SK-N-MC (cell line): ENCODE measurements around the gene HSPA1B.
"Not testable (repeated sequence)": the region's sequence is repeated elsewhere in the genome, so short reads cannot be mapped to it uniquely, and the experiment has no call there.

Experiments
- DNase-seq: peaks from one replicate; pipeline ENCODE4 v3.0.0-alpha.2; 2011; ENCODE audit warnings: low read depth, low spot score
- H3K27ac ChIP-seq: fragments of 200-600 bp; sonication (generic); 2 replicates; pipeline ENCODE4 v1.5.1; 2016; ENCODE audit warnings: mixed run types
- H3K36me3 ChIP-seq: fragments of 200-600 bp; sonication (generic); 2 replicates; pipeline ENCODE4 v1.6.1; 2017; ENCODE audit warnings: antibody characterized with exemption, low read length, mixed read lengths; ENCODE audit not compliant: insufficient read depth
- H3K4me3 ChIP-seq: fragments of 200-600 bp; sonication (generic); 2 replicates; pipeline ENCODE4 v1.5.1; 2016
- H3K9ac ChIP-seq: fragments of 200-600 bp; sonication (generic); 2 replicates; pipeline ENCODE4 v1.8.0; 2017; ENCODE audit warnings: mixed run types, mixed read lengths; ENCODE audit not compliant: insufficient read length
- H3K9me3 ChIP-seq: fragments of 200-600 bp; sonication (generic); 2 replicates; pipeline ENCODE4 v1.6.1; 2017; ENCODE audit warnings: low read depth, mild to moderate bottlenecking, antibody characterized with exemption, low read length, moderate library complexity, mixed read lengths
- EZH2 ChIP-seq: fragments of 200-600 bp; sonication (generic); IDR thresholded peaks from one replicate; pipeline ENCODE4 v1.6.1; 2017; ENCODE audit warnings: antibody characterized with exemption
- FOXP2 ChIP-seq: optimal IDR thresholded peaks from 2 replicates; pipeline ENCODE3; 2011; ENCODE audit warnings: mild to moderate bottlenecking, moderate library complexity; ENCODE audit not compliant: insufficient read depth; ENCODE audit errors: extremely low read length, control extremely low read depth
- POLR2AphosphoS5 ChIP-seq: IDR thresholded peaks from 2 replicates; pipeline ENCODE4 v1.6.1; 2012; ENCODE audit warnings: mild to moderate bottlenecking, low read depth, low read length, borderline replicate concordance

The HSPA1B gene

DNA sequence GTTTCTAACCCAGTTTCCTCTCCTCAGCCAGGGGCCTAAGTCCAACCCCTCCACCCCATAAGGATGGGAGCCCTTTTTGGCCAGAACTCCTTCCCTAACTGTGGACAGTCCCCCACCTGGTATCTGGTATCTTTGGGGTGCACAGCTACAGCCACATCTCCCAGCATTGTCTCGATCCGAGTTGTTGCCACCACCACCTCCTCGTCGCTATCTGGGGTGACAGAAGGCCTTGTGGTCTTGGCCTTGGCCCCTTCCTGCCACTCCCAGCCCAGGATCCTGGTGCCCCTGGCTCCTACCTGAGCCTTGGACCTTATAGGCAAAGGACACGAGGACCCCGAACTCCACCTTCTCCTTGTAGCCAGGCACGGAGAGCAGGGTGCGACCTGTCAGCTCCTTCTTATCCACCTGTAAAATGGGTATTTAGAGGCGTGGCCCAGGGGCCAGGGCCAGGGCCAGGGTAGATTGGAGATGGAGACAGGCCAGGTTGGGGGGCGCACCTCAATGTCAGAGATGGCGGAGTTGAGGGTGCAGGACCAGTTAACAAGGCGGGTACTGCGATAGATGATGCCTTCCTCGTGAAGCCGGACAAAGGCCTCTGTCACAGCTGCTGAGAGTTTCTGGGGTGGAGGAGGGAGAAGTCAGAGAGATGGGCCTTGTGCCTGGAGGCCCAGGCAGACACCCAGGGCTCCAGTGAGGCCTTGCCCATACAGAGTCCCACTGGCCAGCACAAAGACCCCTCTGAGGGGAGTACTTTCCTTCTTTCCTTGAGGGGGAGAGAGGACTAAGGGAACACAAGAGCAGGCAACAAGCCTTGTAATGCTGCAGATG is 43.2 kb upstream of the HSPA1B start:
- no peak overlapping the region for H3K27ac ChIP-seq
- no peak for DNase-seq
- TF ChIP-seq POLR2AphosphoS5 (no peak), EZH2 (no peak), FOXP2 (no peak)
- H3K36me3 ChIP-seq = peaks cover 77% of the 10 kb centered on the region
- H3K9ac ChIP-seq = no peak overlapping the region
- H3K9me3 ChIP-seq = no peaks in the 10 kb centered on the region
- no peak overlapping the region for H3K4me3 ChIP-seq

DNA sequence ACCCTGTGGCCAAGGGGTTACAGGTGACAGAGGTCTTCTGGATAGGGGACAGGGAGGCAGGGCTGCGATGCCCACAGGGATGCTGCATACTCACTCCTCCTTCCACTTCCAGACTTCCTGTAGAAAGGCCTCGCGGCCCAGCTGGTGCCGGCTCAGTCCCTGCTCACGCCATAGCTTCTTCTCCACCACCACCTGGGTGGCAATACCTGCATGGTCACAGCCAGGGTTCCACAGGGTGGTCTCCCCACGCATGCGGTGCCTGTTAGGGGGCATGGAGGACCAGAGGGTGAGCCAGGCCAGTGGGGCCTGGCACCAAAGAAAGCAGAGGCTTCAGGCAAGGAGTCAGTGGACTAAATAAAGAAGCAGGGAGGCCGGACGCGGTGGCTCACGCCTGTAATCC is 42.1 kb upstream of the HSPA1B start:
- Histone ChIP-seq H3K36me3 (peaks cover 75% of the 10 kb centered on the region), H3K27ac (no peak overlapping the region)

DNA sequence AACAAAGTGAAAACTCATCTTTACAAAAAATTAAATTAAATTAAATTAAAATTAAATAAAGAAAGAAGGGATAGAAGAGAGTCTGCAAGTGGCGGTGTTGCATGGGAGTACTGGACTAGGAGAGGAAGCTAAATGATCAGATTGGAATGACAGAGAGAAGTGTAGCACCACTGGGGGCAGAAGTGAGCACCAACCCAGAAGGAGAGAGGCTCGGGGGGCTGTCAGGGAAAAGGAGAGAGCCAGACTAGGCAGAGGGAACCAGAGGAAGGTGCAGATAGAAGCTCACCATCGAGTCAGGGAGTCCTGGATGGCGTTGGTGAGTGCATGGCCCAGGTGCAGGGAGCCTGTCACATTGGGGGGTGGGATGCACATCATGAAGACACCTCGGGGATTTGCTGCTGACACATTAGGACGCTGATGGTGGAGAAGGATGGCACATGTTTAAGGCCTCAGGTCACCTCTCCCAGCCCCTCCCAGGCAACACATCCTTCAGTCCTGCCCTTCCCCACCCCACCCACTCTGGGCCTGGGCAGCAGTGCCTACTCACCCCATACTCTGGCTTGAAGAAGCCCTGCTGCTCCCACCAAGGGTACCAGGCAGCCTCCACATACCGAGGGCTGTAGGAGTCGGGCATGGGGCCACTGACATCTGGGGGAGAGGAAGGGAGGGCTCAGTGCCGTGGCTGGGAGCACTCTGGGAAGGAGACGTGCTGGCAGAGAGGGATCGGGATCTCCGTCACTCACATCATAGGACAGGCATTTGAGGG is 36.0 kb upstream of the HSPA1B start:
- no peak overlapping the region for H3K4me3 ChIP-seq
- no peak for DNase-seq
- no peaks in the 10 kb centered on the region for H3K9me3 ChIP-seq
- TF ChIP-seq POLR2AphosphoS5 (no peak), EZH2 (no peak), FOXP2 (no peak)
- H3K36me3 ChIP-seq = peaks cover 48% of the 10 kb centered on the region
- no peak overlapping the region for H3K27ac ChIP-seq
- no peak overlapping the region for H3K9ac ChIP-seq

More for the DNA sequence above, 42.1 kb upstream of the HSPA1B start:
- DNase-seq = no peak
- TF ChIP-seq FOXP2 = no peak
- TF ChIP-seq POLR2AphosphoS5 = no peak
- TF ChIP-seq EZH2 = no peak
- Histone ChIP-seq H3K9me3 (no peaks in the 10 kb centered on the region), H3K9ac (no peak overlapping the region), H3K4me3 (no peak overlapping the region)

GRCh38 chr6:31792090-31792374 is 35.5 kb upstream of the HSPA1B start:
- DNase-seq = no peak
- Histone ChIP-seq H3K4me3 (no peak overlapping the region), H3K27ac (0 out of 2 replicates have a peak overlapping the region, but pooled peaks have one; percentile 36), H3K9me3 (no peaks in the 10 kb centered on the region), H3K9ac (no peak overlapping the region), H3K36me3 (peaks cover 52% of the 10 kb centered on the region)
- no peak for TF ChIP-seq POLR2AphosphoS5
- TF ChIP-seq EZH2 = no peak
- TF ChIP-seq FOXP2 = no peak

GRCh38 chr6:31792761-31793171 is 34.8 kb upstream of the HSPA1B start:
- no peak for DNase-seq
- Histone ChIP-seq H3K4me3 (no peak overlapping the region), H3K9ac (no peak overlapping the region), H3K9me3 (no peaks in the 10 kb centered on the region), H3K27ac (0 out of 2 replicates have a peak overlapping the region, but pooled peaks have one; percentile 36), H3K36me3 (peaks cover 46% of the 10 kb centered on the region)
- TF ChIP-seq POLR2AphosphoS5 = no peak
- no peak for TF ChIP-seq FOXP2
- no peak for TF ChIP-seq EZH2

DNA sequence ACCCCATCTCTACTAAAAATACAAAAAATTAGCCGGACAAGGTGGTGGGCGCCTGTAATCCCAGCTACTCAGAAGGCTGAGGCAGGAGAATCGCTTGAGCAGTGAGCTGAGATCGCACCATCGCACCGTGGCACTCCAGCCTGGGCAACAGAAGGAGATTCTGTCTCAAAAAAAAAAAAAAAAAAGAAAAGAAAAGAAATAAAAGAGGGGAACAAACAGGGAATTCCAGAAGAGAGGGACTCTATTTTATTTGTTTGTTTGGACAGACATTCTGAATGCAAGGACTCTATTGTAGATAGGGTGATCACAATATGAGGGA is 33.7 kb upstream of the HSPA1B start:
- H3K9ac ChIP-seq = peak overlapping the region; percentile 98
- peak overlapping the region; percentile 98 for H3K4me3 ChIP-seq
- H3K36me3 ChIP-seq = peaks cover 46% of the 10 kb centered on the region
- not testable (repeated sequence) for DNase-seq, H3K9me3 ChIP-seq
- H3K27ac ChIP-seq = peak overlapping the region; percentile 86

- no peak for DNase-seq
- H3K9me3 ChIP-seq = no peaks in the 10 kb centered on the region
- peak overlapping the region; percentile 98 for H3K9ac ChIP-seq
- TF ChIP-seq FOXP2 = no peak
- TF ChIP-seq POLR2AphosphoS5 = no peak
- TF ChIP-seq EZH2 = no peak
- H3K36me3 ChIP-seq = peaks cover 42% of the 10 kb centered on the region
- peak overlapping the region; percentile 86 for H3K27ac ChIP-seq
- H3K4me3 ChIP-seq = peak overlapping the region; percentile 98
These were observed 33.2 kb upstream of the HSPA1B start for GRCh38 chr6:31794294-31794865.

DNA sequence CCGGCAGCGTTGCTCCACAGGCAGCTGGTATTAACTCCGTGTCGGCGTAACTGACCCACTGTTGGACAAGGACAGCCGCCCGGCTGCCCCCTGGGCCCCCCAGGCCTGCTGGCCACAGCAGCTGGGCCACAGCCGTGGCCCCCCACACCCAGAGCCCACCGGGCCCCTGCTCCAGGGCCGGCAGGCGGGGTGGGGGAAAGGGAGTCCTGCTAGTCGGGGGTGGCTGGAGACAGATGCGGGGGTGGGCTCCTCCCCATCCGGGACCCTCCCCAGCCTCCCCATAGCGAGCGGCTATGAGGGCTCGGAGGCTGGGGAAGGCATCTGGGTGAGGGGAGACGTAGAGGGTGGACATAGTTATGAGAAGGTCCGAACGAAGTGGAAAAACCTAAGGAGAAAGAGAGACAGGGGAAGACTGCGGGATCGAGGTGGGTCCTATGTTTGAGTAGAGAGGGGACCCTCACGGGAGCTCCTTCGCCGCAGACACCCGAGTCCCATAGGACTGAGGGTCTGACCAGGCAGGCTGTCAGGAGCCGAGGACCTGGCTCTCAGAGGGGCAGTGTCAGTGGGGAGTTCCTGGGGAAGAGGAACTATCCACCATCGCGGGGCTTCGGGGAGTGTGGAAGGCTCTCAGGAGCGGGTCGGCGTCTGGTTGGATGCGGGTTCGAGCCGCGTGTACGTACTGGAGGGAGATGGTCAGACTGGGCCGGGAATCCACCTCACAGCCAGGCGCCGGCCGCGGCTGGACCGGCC is 32.5 kb upstream of the HSPA1B start:
- TF ChIP-seq EZH2 = no peak
- TF ChIP-seq FOXP2 = no peak
- TF ChIP-seq POLR2AphosphoS5 = 0 out of 2 replicates have a peak, but pooled peaks have one; percentile 10
- peak overlapping the region; percentile 98 for H3K4me3 ChIP-seq
- H3K27ac ChIP-seq = peak overlapping the region; percentile 86
- no peak for DNase-seq
- no peaks in the 10 kb centered on the region for H3K9me3 ChIP-seq
- H3K9ac ChIP-seq = peak overlapping the region; percentile 98
- H3K36me3 ChIP-seq = peaks cover 37% of the 10 kb centered on the region
